Pulmonary artery endothelial cell (primary cell): ENCODE results near the gene CFAP221. TPM values are rescaled to one million over a fixed set of nuclear protein-coding genes. Genes with fewer than 3 reads are reported as not detected.

Experiments used
- DNase-seq: peaks from one replicate; pipeline ENCODE4 v3.0.0-alpha.2; 2011; ENCODE audit warnings: low read depth, low spot score
- total RNA-seq: library from RNA; depleted of rRNA; stranded (reverse); fragments of >200 nt; gene quantifications from 2 replicates; pipeline ENCODE4 v1.2.3, GENCODE V29; 2014

CFAP221 gene
- total RNA-seq: 1.1 TPM in 1 of 2 replicates, not detected in the other

DNA sequence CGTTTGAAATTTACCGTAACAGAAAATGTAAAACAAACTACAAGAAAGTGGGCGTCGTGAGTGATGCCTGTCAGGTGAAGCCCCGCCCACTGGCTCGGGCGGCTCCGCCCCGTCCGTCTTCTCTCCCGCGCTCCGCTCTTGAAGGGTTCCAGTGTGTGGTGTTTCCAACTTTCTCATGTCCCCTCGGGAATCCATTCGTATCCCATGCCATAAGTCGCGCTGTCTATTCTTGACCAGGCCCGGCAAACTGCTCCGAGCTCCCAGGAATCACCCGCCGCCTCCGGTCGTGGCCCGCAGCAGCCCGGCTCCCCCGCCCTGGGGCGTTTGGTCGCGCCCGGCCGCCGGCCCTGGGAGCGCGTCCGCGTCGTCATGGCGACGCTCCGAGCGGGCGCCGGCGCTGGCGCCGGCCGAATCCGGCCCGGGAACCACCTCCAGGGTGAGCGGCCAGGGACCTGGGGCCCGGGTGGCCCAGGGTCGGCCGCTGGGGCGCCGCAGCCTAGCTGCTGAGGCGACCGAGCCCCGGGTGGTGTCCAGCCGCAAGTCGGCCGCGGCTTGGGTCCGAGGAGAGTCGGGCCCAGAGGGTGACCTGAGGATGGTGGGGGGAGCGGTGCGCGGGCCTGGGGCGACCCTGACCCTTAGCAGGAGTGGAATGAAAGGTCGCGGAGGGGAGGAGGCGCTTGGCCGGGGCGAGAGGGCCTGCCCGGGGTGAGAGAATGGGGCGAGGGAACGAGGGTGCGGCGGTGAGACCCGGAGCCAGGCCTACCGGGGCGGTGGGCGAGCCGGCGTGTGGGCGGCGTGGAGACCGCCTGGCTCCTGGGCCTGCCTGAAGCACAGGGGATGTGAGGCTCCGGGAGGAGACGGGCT is at the start of gene CFAP221:
CFAP221 (plus strand) TSS at position 375 of the 864 bp plus-strand sequence. CDS start 1,683 bp downstream, outside the sequence.
- DNase-seq: peak; percentile 37

DNA sequence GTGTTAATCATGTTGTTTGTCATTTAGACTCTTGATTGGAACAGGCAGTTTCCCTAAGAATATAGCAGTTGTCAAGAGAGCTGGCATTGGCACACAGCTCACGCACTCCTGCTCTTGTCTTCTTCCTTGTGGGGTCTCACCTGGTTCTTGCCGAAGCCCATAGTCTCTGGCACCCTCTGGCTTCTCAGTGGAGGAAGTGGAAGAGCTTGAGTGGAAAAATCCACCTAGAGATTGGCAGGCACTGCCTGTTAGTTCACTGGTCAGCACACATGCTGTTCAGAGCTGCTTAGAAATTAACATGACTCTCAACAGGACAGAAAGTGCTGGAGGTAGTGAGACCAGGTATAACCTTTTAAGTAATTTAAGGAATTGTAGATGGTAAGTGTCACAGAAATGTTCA is 48.3 kb upstream of the CFAP221 start:
- DNase-seq: no peak

GRCh38 chr2:119496682-119497081 is 47.6 kb upstream of the CFAP221 start:
- no peak for DNase-seq

GRCh38 chr2:119508756-119509155 is 35.5 kb upstream of the CFAP221 start:
- no peak for DNase-seq

- DNase-seq: no peak
These were observed 32.3 kb upstream of the CFAP221 start for GRCh38 chr2:119511989-119512388.

GRCh38 chr2:119512946-119513345 is 31.3 kb upstream of the CFAP221 start:
- no peak for DNase-seq

GRCh38 chr2:119513832-119514231 is 30.4 kb upstream of the CFAP221 start:
- no peak for DNase-seq

DNA sequence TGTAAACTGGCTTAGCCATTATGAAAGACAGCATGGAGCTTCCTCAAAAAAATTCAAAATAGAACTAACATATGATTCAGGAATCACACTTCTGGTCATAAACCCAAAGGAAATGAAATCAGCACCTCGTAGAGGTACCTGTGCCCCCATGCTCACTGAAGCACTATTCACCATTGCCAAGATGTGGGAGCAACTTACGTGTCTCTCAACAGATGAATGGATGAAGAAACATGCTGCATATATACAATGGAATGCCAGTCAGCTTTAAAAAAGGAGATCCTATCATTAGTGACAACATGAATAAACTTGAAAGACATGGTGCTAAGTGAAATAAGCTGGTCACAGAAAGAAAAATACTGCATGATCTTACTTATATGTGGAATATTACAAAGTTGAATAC is 28.1 kb upstream of the CFAP221 start:
- no peak for DNase-seq

- DNase-seq: peak; percentile 7
These were observed 26.8 kb upstream of the CFAP221 start for GRCh38 chr2:119517433-119517832.

- DNase-seq: no peak
These were observed 25.7 kb upstream of the CFAP221 start for GRCh38 chr2:119518401-119519056.

DNA sequence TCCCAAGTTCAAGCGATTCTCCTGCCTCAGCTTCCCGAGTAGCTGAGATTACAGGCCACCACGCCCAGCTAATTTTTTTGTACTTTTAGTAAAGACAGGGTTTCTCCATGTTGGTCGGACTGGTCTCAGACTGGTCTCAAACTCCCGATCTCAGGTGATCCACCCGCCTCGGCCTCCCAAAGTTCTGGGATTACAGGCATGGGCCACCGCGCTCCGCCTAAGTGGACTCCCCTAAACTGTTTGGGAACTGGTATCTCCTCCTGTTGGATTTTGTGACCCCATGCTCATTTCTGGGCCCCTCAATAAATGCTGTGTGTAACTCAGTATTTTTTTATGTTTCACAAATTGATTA is 25.2 kb upstream of the CFAP221 start:
- DNase-seq: no peak

GRCh38 chr2:119520696-119521432 is 23.4 kb upstream of the CFAP221 start:
- no peak for DNase-seq

GRCh38 chr2:119521433-119522050 is 22.7 kb upstream of the CFAP221 start:
- DNase-seq: no peak

DNA sequence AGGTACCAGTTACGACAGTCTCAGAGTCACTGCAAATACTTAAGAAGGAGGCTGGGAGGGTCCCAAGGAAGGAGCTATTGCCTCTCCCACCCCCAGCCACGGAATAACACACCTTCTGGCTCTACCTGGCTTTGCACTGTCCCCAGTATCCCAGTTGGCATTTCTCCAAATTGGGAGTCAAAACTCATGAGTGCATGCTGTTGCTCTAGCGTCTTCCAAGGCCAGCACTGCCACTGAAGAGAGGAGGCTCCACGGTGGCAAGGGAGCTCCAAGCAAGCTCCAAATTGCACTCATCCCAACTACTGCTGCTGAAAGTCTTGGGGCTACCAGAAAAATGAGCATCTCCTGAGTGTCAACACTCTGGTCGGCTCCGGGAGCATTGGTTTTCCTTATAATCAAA is 21.6 kb upstream of the CFAP221 start:
- no peak for DNase-seq

DNA sequence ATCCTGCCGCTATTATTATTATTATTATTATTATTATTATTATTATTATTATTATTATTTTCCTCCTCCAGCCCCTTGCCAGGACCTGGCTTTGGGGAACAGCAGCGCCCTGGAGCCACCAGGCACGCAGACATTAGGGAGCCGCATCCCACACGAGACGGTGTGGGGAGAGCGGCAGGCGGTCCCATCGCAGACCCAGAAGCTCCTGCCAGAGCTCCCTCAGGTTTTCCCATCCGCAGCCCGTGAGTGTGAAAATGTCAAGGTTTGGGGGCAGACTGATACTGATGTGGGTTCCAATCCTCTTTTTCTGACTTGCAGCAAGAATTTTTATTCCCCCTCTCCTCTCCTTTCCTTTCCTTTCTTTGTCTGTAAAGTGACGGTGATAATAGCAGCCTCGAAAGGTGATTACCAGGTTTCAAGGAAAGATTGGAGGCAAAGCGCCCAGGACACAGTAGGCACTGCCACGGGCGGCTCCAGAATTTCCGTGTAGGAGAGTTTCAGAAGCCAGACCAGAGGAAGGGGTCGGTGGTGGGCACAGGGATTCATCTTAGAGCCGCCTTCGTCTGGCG is 20.8 kb upstream of the CFAP221 start:
- no peak for DNase-seq

- no peak for DNase-seq
These were observed 20.1 kb upstream of the CFAP221 start, which contains the start of gene SCTR for GRCh38 chr2:119523952-119524694. Gene SCTR (minus strand): TSS chr2:119524483. CDS start chr2:119524226, 257 bp downstream.

DNA sequence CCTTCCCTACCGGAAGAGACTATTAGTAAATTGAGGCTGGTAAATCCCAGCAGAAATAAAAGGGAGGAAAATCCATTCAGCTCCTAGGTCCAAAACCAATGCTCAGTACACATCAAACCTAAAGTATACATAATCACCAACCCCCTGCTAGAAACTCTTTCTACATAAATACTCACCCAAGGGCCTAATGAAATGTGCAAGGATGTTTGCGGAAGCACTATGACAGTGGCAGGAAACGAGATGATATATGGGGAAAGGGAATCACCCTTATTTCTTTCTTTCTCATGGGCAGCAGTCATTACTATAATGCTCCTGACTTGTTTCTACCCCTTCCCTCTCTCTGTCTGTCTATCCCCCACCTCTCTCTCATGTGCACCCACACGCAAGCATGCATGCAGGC is 18.6 kb upstream of the CFAP221 start:
- no peak for DNase-seq

- no peak for DNase-seq
These were observed 16.2 kb upstream of the CFAP221 start for GRCh38 chr2:119527999-119528398.

DNA sequence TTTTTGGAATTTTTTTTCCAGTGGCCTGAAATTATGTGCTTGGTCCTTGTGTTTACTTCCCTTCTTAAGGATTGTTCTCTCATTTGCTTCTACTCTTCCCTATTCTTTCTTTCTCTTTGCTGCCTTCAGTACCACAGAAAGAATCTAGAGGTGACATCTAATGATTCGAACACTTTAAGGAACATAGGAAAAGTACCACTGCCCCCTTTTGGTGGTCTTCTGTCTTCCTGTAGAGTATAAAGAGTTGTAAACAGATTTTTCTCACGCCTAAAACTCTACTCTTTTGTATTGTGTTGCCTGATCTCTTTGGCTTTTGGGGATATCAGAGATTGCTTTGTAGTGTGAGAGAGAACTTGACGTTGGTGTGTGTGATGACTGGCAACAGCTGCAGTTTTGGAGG is 13.0 kb upstream of the CFAP221 start:
- no peak for DNase-seq

DNA sequence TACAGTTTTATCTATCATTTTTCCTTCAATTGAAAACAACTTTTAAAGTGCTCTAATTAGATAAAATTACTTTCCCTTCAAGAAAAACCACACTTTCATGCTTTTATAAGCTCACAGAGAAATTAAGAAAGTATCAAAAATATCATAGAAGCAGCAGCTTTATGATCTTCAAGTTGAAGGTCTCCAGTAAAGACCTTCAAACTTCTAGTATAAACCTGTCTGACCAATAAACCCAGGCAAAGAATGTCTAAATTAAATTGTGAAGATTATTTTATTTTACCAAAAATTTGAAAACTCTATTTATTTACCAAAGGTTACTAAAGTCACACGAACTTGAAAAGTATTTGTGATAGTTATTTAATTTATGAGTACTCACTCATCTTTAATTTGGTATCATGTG is 10.7 kb upstream of the CFAP221 start:
- no peak for DNase-seq

DNA sequence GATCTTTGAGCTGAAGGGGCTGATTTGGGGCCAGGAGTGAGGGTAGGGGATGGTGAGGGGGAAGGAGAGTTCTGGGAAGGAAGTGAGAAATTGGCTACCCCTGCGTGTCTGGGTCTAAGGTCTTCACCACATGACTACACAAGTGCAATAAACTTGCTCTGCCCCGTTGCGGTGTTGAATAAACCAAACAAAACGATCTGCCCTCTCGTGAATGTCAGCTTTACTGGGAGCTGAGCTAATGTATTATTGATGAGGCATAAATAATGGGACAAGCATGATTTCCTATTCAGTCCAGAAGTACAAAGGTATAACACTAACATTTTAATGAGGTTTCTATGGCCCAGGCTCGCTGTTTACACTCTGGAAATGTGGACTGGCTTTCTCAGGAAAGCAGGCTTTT is 8.0 kb upstream of the CFAP221 start:
- no peak for DNase-seq
